GM08714 (cell line): ENCODE results near the gene HEPHL1.
"Not testable (repeated sequence)": the region's sequence is repeated elsewhere in the genome, so short reads cannot be mapped to it uniquely, and the experiment has no call there.

ENCODE experiments used
- H3K4me3 ChIP-seq: fragments of 200-500 bp; sonication (Bioruptor generic); 2 replicates; pipeline ENCODE4 v1.5.1; 2014; ENCODE audit warnings: mild to moderate bottlenecking, low read length, inconsistent platforms
- ZNF274 ChIP-seq: IDR thresholded peaks from 2 replicates; pipeline ENCODE4 v1.6.1; 2012; ENCODE audit warnings: mild to moderate bottlenecking, low read depth, low read length

Gene HEPHL1

DNA sequence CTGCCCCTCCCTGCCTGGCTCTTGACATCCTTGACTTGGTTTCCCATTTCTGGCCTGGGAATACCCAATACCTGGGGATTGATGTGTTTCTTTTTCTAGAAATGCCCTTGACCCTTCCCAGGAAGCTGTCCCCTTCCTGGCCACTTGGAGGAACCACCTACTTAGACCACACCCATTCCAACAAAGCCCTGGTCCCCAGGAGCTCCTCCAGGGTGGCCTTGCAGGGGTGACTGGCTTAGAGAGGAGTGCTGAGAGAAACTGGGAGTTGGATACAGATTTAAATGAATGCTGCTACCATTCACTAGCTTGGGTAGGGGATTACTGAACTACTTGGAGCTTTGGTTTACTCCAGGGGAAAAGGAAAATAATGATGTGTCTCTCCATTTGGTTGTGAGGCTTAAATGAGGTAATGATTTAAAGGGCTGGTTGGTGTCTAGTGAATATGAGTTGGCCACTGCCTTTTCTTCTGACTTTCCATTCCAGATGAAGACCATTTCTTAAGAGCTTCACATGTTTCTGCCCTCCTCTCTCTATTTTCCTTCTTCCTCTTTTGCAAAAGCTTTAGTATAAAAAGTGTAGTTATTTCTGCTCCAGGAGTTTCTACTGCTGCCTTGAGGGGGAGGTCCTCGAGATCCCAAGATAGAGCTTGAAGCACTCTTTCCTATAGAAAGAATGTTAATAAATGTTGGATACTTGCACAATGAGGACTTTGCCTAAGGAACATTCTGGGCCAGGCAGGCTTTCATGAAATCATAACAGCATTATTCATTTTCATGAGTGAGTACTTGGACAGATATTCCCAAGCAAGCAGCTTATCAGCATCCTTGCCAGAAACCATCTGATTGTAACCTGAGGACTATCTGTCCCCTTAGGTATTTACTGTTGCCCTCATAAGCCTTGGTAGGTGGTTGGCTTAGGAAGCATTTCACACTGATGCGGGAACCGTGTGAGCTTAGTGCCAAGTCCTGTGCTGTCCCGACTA lies 129.8 kb downstream of the HEPHL1 start:
- TF ChIP-seq ZNF274 = no peak
- H3K4me3 ChIP-seq = no peak overlapping the region

DNA sequence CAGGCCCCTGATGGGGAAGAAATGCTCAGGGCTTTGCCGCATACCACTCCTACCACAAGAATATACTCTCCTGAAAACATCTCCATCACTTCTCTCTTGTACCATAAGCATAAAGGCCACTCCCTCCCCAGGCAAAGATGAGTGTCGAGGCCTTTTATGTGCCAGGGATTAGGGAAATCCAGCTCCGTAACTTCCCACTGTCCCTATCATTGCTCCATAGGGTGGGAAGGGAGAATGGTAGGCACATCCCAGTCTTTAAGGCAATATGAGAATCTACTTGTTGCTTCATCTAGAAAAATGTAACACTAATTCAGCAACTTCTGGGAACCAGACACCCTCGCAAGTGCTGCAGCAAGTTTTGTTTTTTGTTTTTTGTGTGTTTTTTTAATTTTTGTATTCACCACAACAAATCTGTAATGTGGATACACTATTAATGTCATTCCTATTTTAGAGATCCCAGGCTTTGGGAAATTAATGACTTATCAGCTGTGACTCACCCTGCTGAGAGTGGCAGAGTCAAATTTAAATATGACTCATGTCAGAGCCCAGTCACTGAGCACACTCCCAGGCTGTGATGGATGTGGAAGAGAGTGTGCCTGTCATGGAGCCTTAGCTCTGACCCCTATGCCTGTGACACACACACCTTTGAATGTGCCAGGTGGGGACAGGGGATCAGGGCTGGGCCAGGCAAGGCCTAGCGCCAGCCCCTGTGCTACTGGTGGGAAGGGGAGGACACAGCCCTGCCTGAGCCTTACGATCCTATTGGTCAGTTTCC lies 130.9 kb downstream of the HEPHL1 start:
- no peak overlapping the region for H3K4me3 ChIP-seq
- no peak for TF ChIP-seq ZNF274

DNA sequence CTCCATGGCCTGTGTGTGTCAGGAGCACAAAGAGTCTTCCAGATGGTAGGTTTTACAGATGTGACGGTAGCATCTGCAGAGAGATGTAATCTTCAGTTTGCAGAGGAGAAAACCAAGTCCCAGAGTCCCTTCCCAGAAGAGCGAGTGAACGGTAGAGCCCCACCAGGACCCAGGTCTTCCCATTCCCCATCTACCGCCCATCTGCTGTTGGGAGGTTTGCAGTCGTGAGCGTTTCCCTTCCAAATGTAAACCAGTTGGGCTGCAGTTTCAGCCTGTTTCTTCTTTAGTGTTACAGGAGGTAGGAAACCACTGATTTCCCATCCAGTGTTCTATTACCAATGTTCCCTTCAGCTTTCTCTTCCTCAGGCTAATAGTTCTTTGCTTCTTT lies 131.5 kb downstream of the HEPHL1 start:
- no peak for TF ChIP-seq ZNF274
- H3K4me3 ChIP-seq = no peak overlapping the region

DNA sequence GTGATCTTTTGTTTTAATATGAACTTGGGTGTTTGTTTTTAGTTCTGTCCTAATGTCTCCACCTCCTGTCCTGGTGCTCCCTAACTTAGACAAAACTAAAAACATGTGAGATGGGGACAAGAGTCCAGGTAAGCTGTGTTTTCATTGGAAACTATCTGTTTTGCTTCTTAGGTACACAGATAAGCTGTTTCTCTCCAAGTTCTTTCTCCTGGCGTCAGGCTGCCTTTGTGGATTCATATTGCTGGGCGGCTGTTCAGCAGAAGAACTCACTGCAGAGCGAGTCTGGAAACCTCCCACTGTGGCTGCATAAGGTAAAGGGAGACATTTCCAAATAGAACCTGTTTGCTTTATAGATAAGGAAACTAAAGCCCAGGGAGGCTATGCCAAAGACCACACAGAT lies 132.2 kb downstream of the HEPHL1 start:
- H3K4me3 ChIP-seq = no peak overlapping the region
- no peak for TF ChIP-seq ZNF274

DNA sequence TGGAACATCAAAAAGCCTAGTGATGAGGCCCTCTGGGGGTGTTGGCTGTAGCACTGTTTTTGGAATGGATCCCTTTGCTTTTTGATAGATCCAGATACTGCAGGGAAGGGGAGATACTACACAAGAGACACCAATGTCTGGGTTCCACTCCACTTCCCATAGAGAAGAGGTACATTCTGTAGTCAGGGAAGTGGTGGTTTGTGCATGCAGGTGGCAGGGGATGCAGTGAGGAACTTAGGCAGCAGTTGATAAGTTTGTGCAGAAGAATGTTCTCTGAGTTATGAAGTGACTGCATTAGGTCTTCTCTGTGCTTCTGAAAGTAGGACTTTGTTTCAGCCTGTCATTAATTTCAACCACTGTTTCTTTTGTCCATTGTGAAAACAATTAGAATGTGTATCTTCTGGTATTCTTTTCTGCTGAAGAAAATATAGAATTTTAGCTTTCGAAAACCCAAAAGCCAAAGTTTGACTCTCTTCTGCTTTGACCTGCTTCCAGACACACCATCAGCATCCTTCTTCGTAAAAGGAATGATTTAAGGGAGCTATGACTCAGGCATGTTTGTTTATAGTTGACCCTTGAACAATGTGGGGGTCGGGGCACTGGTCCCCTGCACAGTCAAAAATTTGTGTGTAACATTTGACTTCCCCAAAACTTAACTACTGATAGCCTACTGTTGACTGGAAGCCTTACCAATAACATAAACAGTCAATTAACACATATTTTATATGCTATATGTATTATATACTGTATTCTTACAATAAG lies 133.1 kb downstream of the HEPHL1 start:
- no peak for TF ChIP-seq ZNF274
- H3K4me3 ChIP-seq = no peak overlapping the region

DNA sequence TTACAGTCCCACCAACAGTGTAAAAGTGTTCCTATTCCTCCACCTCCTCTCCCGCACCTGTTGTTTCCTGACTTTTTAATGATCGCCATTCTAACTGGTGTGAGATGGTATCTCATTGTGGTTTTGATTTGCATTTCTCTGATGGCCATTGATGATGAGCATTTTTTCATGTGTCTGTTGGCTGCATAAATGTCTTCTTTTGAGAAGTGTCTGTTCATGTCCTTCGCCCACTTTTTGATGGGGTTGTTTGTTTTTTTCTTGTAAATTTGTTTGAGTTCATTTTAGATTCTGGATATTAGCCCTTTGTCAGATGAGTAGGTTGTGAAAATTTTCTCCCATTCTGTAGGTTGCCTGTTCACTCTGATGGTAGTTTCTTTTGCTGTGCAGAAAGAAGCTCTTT lies 136.2 kb downstream of the HEPHL1 start:
- not testable (repeated sequence) for H3K4me3 ChIP-seq
